ENCODE measurements around the gene FAM227A.

DNA sequence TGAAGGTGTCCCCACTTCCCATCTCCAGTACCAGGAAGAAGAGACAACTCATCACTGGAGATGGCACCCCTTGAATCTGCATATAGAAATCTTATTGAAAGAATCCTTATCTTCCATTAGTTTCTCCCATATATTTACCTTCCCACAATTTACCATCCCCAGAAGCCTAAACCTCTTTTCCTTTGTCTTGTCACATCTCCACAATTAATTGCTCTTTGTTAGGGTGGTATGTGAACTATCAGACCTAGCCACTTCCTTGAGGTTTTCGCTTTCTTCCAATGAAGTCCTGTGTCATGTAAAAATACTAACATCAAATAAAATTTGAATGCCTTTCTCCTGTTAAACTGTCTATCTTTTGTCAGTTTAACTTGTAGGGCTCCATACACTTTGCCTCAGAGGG lies 37.9 kb downstream of the FAM227A start:
- TF ChIP-seq SUZ12 (IDR thresholded peaks at IDR 0.05; ENCODE audit: extremely low read depth, insufficient read depth, insufficient read length), result no peak
- TF ChIP-seq YY1 (IDR thresholded peaks at IDR 0.05; ENCODE audit: insufficient read depth, insufficient read length), result no peak
